Eye (tissue), 1 donor: ENCODE results near the gene RGS16.

Source experiments
- DNase-seq: peaks from one replicate; pipeline ENCODE4 v3.0.0-alpha.2; 2015

RGS16 gene

DNA sequence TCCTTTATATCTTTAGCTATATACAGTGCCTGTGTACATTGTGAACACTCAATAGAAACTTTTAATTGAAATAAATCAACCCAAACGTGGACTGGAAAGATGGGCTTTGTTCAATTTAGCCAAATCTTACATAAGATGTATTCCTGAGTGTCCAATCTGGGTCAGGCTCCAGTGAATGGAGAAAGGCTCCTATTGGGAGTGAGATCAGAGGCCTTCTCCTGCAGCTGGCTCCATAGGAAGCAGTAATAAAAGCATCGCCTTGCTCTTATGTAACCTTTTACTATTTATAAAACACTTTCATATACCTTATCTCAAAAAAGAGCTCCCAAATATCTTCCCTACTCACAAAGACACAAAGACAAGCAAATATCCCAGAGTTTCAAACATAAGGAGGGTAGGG is 24.9 kb upstream of the RGS16 start:
- no peak for DNase-seq

DNA sequence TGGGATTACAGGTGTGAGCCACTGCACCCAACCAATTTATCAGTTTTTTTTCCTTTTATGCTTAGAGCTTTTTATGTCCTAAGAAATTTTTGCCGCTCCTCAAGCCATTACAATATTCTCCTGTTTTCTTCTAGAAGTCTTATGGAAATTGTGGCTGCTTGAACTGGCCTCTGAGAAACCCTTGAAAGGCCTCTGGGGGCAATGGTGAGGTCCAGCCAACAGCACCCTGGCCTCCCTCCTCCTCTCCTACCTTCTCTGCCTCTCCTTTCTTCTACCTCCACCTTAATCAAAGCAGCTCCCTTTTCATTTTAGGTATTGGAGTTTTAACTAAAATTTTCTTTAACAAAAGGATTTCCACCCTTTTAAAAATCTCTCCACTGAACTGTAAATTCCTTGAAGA is 24.5 kb upstream of the RGS16 start:
- no peak for DNase-seq

DNA sequence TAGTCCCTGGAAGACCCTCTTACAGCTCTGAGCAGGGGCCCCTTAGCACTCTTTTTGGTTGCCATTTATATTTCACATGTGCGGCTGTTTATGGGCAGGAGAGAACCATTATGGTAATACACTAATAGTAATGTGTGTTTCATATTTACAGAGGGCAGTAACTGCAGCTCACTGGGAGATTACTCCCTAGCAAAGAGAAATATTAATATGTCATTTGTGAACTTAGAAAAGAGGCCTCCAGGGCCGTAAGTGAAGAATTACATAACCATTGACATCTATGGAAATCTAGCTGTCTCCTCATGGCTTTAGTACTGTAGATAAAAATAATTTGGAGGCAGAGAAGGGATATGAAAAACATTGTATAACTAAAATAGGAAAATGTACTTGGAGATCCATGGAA is 23.4 kb upstream of the RGS16 start:
- no peak for DNase-seq

DNA sequence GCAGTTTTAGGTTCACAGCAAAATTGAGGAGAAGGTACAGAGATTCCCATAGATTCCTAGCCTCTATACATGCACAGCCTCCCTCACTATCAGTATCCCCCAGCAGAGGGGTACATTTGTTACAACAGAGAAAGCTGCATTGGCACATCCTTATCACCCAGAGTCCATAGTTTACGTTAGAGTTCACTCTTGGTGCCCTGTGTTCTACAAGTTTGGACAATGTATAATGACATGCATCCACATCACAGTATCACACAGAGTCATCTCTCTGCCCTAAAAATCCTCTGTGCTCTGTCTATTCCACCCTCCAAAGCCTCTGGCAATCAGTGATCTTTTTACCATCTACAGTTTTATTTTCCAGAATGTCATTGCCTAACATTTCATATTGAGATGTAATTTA is 22.3 kb upstream of the RGS16 start:
- DNase-seq: no peak

DNA sequence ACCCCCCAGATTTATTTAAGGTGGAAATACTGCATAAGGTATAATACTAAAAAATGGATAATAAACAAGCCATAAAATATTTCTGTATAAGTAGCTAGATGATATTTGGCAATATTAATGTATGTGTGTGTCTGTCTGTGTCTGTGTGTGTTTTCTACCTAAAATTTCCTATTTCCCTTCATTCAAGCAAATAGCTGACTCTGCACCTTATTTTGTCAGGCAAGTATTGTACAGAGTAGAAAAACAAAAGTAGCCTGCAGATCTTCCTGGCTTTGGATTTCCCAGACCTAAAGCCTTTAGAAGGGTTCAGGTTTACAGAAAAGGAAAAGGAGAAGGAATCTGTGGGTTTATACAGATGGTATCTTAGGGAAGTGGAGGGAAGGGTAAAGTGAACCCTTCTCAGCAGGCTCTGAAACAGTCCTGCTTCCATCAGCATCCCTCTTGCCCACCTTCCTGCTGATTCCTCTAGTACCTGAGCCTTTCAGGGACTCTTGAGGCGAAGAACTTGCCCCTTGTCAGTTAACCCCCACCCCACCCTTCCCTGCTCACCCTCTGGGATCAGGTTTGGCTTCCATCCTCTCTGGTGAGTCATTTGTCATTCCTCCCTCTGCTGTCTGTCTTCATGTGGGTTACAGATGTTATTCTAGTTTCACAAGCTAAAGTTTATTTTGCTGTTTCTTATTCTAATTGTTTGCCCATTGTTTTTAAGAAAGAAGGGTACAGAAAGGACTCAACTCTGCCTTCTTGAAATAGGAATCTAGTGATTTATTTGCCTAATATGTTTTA is 21.7 kb upstream of the RGS16 start:
- no peak for DNase-seq

DNA sequence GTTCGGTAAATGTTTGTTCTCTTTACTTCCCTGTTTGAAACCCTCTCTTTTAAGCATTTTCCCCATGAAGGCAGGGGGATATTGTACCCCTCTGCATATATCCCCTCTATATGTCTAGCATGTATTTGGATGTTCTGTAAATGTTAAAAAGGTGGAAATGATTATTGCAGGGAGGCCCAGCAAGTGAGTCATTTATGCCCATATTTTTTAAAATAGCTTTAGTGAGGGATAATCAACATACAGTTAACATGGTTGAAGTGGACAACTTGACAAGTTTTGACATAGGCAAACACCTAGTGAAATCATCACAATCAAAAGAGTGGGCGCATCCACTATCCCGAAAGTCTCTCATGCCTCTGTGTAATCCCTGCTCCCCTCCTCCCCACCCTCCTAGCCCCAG is 20.8 kb upstream of the RGS16 start:
- DNase-seq: no peak

DNA sequence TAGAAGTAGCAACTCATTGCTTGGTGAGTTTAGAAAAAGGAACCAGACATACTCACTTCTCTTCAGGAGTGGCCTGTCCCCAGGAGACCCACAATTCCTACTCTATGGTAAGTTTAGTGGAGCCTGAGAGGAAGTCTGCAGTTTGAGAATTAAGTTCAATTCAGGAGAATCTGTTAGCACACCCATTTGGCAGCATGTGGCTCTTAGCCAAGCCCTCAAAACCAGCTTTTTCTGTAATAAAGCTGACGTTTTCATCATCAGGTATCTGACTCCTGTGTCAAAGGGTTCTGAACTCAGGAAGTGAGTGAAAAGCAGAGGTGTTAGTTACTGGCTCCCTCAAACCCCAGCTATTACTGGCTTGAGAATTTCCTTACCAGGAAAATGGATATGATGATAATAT is 20.4 kb upstream of the RGS16 start:
- DNase-seq: no peak

DNA sequence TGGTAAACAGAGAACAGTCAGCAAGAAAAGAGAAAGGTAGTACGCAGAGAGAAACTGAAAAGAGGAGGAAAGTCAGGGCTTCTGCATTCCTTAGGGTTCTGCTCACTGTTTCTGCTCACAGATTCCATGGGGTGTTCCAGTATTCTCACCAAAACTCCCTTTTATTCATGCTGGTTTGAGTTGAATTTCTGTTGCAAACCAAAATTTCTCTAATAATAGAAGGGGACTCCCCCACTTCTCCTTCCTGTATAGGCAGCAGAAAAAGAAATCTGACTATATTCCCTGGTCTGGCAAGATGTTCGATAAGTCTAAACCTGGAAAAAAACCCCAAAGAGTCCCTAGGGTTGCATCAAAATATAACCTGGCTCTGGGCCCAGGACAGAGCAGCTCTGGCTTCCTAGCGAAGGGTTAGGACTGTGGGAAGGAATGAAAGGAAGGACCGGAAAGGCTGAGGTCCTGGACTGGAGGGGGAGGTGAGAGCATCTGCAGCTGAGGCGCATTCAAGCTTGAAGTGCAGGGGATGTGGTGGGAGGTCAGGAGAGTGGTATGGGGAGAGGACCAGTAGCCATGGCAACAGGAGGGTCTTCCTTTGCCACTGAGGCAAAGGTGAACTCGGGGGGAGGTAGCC is 18.8 kb upstream of the RGS16 start:
- DNase-seq: no peak

DNA sequence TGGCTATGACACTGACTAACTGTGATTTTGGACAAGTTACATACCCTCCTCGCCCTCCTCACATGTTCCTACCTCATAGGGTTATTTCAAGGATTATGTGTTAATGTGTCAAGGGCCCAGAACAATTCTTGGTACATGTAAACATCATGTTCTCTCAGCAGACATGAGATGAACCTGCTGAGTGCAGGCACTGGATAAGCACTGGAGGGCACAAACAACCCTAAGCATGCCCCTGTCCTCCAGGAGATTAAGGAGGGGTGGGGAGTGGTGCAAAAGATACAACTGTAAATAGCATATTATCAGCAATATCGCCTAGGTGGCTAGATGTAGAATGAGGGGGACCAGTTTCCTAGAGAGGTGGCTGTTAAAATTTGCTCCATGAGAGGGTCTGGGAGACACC is 17.7 kb upstream of the RGS16 start:
- no peak for DNase-seq

DNA sequence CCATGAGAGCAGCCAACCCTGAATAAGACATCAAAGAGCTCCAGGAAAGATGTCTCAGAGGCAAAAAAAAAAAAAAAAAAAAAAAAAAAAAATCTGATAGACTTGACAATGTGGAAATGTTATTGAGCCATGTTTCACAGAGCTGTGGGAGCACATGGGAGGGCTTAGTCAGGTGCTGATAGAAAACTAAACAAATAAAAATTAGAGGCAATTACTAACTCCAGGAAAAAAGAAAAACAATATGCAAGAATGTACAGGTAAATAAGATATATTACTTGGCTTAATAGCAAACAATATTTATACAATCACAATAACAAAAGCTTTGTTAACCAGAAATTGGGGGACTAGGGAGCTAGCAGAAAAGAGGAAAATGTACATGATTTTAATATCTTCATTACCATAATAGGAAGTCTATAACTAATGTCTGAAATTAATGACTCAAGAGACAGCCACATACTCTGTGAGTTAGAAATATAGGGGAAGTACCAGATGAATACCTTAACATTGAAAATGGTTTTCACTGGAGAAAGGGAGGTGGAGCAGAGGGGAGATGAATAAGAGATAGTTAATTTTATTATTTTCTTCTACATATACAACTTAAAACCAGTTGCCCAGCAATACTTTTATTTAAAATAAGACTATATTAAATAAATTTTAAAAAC is 16.9 kb upstream of the RGS16 start:
- DNase-seq: no peak

DNA sequence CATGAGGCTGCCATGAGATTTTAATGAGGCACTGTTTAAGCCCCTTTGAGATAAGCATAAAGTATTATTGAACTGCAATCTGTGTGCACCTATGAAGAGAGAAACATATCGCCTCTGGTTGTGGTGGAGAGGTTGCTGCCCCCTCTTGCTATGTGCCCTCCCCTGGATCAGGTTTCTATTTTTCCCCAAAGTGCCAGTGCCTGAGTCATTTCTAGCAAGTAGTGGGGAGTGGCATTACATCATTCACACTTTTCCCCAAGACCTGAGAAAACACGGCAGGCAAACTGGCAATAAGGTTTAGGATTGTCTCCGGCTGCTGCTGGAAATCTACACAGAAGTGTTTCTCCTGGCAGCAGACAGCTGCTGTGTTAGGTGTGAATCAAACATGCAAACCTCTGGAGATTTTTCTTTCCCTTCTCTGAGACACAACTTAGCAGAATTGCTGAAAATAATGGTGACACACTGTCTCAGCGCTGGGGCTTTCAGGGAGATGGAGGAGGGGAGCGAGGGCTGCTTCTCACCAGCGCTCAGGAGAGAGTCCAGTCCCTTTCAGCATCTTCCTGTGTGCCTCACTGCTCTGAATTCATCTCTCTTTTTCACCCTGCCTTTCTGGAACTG is 13.7 kb upstream of the RGS16 start:
- DNase-seq: peak; percentile 60

DNA sequence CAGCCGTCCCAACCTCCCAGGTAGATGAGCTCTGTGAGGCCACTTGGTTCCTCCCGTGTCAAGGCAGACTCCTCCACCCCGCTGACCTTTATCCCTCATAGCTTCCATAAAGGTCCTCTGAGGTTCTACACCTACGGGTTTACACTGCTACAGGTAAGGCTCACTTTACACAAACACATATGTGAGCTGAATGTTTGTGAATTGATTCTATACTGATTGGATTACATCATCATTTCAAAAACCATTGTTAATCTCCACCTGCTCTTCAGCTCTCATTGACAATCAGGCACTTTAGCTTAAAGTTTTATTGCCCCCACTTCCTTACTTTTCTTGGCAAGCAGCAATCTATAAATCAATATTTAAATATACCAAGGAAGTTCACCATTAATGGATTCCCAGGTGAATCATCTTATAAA is 12.8 kb upstream of the RGS16 start:
- DNase-seq: no peak

DNA sequence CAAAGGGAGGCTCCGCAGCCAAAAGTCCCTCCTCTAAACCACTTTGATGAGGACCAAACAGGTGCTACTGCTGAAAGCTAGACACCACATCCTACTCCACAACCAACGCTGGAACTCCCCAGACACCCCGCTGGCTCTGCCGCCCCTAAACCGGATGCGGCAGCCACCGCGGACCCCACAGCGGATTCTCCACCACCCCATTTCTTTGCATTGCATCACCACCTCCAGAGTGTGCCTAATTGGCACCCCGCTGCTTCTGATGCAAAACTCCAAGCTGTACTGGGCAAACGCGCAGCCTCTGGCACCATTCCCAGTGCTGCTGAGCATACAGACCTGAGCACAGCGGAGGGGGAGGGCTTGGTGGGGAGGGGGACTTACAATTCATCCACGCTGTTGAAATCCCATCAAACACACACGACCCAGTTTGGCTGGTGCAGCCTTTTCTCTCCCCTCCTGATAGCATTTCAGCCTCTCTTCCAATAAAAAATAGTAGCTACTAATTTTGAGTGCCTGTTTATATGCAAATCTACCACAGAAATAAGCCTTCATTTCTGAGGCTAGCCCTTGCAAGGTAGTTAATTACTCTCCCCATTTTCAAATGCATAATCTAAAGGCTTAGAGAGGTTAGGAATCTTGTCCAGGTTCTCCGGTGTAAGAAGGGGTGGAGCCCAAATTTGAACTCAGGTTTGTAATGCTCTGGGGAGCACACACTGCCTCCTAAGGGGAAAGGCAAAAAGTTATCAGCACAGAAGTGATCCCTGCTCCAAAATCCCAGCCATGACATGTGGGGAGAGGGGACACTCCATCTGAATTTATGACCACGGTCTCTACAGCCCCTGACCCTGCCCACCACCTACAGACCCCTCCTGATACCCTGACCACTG is 12.2 kb upstream of the RGS16 start:
- DNase-seq: peak; percentile 93

DNA sequence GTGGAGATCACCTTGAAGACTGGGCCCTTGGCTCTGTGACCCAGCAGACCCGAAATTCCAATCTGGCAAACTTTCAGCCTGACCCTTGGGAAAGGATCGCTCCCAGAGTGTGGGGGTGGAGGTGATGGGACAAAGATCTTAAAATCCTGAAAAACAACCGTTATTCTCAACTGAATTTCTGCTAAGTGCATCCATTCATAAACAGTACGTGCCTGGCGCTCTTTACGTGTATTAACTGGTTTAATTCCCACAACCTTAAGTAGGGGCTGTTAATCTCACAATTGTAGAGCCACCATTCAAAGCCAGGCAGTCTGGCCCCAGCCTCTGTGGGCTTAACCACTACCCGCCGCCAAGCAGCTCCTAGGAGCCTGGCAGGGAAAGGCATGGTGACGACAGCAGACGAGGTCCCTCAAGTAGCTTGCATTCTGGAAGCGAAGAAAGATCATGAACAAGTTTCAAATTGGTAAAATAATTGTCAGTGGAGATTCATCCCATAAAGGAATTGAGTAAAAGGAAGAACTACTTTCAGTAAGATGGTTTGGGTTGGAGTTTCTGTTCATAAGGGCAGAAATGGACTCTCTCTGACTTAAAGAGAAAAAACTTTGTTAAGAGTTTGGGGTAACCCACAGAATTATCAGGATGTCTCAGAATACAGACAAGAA is 11.4 kb upstream of the RGS16 start:
- DNase-seq: peak; percentile 89

DNA sequence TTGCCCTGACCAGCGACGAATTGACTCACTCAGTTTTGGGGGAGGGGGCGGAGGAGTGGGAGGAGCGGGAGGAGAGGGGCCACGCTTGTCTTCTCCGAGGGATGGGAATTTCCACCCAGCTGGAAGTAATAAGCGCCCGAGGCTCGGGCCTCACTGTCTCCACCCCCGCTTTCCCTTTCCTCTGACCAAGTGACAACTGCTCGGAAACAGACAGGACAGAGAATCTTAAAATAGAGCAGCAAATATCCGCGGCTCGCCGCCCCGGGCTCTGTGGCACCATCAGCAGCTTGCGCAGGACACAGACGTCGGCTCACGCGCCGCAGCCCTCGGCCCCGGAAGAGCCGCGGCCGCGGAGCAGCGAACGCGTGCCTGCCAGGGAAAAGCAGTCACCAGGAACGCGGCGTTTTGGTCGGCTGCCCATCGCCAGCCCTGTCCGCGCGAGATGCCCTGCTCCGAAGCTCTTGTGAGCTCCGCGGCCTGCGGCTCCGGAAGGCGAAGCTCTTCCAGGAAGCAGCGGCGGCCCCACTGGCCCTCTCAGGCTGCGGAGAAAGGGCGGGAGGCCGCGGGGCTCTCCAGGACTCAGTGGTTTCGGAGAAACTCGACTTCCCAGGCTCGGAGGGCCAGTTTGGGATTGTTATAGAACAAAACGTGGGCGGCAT is 10.7 kb upstream of the RGS16 start:
- DNase-seq: peak; percentile 97

DNA sequence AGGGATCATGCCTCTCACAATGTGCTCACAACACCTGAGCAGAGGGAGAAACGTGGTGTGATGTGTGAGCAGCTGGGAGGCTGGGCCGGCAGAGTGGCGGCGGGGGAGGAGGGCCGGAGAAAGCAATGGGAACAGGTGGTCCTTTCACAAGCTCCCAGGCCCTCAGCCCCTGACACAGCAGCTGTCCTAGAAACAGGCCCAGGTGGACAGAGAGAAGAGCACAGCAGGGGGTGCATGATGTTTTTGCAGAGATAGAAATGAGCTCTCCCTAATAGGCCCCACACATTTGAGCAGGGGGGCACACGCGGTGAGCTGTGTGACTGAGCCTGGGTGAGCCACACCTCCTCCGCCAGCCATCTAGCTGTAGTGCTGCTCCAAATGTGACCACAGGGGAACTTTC is 7.6 kb upstream of the RGS16 start:
- DNase-seq: peak; percentile 92

DNA sequence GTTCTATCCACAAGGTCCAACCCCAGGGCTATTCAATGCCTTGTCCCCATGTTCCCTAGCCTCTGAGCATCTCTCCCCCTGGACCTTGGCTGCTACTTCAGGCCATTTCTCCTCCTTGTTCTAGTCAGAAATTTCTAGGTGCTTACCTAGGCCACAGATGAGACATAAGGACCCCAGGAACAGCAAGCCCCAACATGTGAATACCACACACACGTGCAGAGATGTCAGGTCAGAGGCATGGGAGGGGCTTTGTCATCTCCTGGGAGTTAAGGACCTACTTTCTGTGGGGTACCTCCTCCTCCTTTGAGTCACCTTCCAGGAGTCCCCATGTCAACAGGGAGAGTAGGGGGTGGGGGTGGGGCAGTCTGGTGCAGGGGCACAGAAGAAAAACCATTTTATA is 7.1 kb upstream of the RGS16 start:
- DNase-seq: peak; percentile 35

DNA sequence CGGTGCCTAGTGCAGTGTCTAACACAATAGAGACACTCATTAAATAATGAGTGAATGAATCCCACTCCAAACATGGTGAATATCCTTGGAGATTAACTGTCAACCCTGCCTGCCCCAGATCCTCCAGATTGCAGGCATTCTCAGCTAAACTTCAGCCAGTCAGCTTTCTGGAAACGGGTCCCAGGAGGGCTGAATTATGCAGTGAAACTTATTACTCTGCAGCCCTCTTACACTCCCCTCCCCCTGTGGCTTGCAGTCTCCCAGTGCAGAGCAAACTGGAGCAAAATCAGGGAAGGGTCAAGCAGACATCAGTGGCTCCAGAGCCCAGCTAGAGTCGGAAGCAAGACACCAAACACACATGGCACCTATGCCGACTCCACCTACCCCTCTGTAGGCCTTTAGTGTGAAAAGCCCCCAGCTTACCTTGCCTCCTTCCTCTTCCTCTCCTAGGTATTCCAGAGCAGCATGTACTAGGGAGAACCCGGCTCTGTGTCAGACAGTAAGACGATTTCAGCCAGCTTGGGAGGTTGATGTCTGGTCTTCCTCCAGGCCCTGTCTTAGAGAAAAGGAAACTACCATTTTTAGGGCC is 6.5 kb upstream of the RGS16 start:
- peak; percentile 69 for DNase-seq

DNA sequence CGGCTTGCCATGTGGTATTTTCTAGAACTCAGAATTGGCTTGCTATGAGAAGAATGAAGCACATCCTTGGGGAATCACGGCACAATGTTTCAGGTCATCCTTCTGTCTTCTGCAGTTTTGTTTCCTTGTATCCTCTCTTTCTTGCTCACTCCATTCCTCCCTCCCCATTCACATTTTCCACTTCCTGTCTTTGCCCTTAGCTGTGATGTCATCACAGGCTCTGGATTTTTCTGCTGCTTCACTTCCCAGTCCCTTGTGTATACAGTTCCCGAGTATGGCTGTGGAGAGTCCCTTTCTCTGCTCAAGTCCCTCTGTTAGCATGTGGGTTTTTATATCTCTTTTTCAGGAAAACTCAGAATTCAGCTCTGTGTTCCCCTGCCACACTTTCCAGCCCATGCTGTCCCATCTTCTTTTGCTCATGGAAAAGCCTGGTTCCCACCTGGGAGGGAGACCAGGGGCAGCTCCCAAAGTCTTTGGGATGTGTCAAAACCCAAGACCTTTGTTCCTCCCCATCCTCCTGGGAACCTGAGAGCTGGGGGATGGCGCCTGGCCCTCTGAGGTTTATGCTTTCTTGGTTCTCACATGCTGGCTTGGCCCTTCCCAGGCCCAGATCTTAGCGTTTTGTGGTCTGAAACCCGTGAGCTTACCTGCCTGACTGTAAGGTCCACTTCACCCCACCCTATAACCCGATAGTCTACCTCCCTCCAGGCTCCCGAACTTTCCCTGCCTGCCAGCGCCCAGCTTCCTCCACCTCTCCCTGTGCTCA is 4.8 kb upstream of the RGS16 start:
- DNase-seq: no peak

DNA sequence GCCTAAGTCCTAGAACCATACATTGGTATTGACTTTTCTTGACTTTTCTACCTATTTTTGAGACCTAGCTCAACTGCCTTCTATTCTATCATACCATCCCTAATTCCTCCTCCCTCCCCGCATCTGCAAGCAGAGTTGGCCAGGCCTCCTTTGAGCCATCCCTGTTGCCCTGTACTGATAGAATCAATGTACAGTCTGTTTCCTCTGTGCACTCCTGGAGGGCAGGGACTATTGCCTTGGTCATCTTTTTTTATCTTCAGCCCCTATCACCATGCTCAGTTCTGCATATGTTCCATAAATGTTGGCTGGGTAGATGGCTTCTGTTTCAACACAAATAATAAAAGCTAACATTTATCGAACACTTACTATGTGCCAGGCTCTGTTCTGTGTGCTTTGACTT is 4.0 kb upstream of the RGS16 start:
- no peak for DNase-seq
